Activated naive CD8-positive, alpha-beta T cell (primary cell): ENCODE measurements around the gene GOLGA6L10.
"Not testable (repeated sequence)": the region's sequence is repeated elsewhere in the genome, so short reads cannot be mapped to it uniquely, and the experiment has no call there.

Experiments used
- H3K27ac Mint-ChIP-seq: one replicate; pipeline ENCODE4 v1.8.0; 2021; ENCODE audit warnings: mixed read lengths
- H3K27me3 Mint-ChIP-seq: one replicate; pipeline ENCODE4 v1.8.0; 2021; ENCODE audit warnings: mixed read lengths
- H3K36me3 Mint-ChIP-seq: one replicate; pipeline ENCODE4 v1.8.0; 2021; ENCODE audit warnings: mixed read lengths
- H3K4me1 Mint-ChIP-seq: one replicate; pipeline ENCODE4 v1.8.0; 2021; ENCODE audit warnings: low read depth, mixed read lengths
- H3K4me3 Mint-ChIP-seq: one replicate; pipeline ENCODE4 v1.8.0; 2021; ENCODE audit warnings: mild to moderate bottlenecking, mixed read lengths
- H3K9me3 Mint-ChIP-seq: one replicate; pipeline ENCODE4 v1.8.0; 2021; ENCODE audit warnings: low read depth, mixed read lengths

Gene GOLGA6L10

DNA sequence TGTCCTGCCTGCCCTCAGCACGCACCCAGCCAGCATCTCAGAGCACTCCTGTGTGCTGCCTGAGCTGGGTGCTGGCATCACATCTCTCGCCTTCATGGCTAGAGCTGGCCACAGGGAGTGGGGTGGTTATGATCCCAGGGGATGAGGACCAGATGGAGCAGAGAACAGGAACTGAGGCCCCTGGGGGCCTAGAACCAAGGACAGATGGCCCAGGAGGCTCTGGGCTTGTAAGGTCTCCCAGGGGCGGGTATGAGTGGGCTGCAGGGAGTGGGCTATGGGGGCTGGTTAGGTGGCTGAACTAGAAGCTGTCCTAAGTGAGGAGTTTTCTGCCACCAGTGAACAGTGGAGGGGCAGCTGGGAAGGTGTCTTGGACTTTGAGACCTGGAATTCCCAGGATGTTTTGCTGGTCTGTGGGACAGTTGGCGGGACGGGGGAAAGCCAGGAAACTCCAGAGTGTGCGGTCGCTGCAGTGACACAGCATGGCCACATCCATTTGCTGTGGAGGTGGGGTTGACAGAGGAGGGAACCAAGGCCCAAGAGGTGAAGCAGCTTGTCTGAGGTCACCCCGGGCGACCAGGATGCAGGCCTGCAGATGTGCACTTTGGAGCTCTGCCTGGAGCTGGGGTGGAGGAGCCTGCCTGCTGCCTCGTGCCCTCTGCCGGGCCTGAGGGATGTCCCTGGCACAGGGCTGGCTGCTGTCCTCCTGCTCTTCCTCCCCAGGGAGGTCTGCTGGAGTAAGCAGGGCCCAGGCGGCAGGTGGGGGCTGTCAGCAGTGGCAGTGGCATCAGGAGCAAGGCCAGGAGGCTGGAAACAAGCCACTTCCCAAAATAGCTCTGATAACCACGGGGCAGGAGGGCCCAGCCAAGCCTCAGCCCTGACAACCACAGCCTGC lies 16.3 kb downstream of the GOLGA6L10 start:
- not testable (repeated sequence) for H3K4me1 Mint-ChIP-seq, H3K9me3 Mint-ChIP-seq, H3K27ac Mint-ChIP-seq

DNA sequence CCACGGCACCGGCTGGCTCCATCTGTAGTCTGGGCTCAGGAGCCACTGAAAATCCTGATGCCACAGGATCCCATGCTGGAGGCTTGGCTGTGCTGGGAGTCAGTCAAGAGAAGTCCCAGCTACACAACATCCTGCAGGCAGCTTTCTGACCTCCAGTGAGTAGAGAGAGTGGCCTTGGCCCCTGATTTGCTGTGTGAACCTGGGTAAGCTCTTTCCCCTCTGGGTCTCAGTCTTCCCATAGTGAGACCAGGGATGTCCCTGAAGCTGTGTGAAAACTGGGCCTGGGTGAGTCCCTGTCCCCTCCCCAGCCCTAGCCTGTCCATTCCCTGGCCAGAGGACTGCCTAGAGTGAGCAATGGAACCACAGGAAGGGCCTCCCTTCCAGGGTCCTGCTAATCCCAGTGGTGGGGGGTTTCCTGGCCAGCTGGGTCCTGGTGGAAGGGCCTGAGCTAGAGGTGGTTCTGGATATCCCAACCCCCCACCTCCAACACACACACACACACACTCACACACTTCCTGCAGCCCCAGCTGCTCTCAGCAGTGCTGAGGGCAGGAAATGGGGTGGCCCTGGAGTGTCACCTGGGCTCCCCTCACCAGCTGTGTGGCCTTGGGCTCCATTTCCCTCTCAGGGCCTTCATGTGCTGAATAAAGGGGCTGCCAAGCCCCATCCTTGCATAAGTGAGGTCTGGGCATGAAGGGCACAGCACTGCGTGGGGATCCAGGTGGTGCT lies 17.5 kb downstream of the GOLGA6L10 start:
- not testable (repeated sequence) for H3K27me3 Mint-ChIP-seq, H3K36me3 Mint-ChIP-seq, H3K9me3 Mint-ChIP-seq, H3K4me3 Mint-ChIP-seq, H3K27ac Mint-ChIP-seq, H3K4me1 Mint-ChIP-seq

More for the DNA sequence above, 16.3 kb downstream of the GOLGA6L10 start:
- not testable (repeated sequence) for H3K4me3 Mint-ChIP-seq, H3K36me3 Mint-ChIP-seq, H3K27me3 Mint-ChIP-seq

DNA sequence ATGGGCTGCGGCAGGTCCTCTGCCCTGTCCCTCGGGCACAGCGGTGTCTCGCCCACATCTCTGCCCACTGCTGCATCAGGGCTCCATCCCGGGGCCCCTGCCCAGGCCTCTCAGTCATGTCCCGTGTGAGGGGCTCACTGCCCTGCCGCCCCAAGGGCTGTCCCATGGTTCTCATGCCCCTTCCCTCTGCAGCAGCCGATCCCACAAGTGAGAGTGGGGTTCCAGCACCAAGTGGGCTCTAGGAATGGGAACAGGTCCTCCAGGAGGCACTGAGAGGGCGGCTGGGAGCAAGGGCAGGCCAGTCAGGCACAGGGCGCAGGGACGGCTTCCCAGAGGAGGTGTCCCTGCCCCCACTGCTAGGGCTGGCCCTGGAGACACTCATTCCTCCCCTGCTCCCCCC lies 18.4 kb downstream of the GOLGA6L10 start:
- not testable (repeated sequence) for H3K27ac Mint-ChIP-seq, H3K4me1 Mint-ChIP-seq, H3K36me3 Mint-ChIP-seq, H3K27me3 Mint-ChIP-seq, H3K9me3 Mint-ChIP-seq, H3K4me3 Mint-ChIP-seq

DNA sequence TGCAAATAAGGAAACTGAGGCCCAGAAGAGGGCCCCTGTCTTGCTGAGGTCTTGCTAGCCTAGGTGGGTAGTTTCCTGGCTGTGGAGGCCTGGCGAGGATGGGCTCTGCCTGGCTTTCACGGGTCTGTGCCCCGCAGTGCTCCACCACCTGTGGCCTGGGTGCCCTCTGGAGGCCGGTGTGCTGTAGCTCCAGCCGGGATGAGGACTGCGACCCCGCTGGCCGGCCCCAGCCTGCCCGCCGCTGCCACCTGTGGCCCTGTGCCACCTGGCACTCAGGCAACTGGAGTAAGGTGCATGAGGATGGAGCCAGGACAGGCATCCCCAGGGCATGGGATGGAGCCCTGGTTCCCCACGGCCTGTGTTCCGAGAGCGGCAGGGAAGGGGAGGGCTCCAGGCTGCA lies 20.2 kb downstream of the GOLGA6L10 start:
- not testable (repeated sequence) for H3K27me3 Mint-ChIP-seq, H3K4me3 Mint-ChIP-seq, H3K36me3 Mint-ChIP-seq, H3K4me1 Mint-ChIP-seq, H3K9me3 Mint-ChIP-seq, H3K27ac Mint-ChIP-seq

DNA sequence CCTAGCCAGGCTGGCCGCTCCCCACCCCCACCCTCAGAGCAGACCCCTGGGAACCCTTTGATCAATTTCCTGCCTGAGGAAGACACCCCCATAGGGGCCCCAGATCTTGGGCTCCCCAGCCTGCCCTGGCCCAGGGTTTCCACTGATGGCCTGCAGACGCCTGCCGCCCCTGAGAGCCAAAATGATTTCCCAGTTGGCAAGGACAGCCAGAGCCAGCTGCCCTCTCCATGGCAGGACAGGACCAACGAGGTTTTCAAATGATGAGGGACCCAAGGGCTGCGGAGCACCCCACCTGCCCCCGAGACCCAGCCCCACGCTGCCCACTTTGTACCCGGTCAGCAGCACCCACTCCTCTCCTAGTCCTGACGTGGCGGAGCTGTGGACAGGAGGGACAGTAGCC lies 21.9 kb downstream of the GOLGA6L10 start:
- not testable (repeated sequence) for H3K36me3 Mint-ChIP-seq, H3K27ac Mint-ChIP-seq, H3K4me3 Mint-ChIP-seq, H3K4me1 Mint-ChIP-seq, H3K9me3 Mint-ChIP-seq, H3K27me3 Mint-ChIP-seq

DNA sequence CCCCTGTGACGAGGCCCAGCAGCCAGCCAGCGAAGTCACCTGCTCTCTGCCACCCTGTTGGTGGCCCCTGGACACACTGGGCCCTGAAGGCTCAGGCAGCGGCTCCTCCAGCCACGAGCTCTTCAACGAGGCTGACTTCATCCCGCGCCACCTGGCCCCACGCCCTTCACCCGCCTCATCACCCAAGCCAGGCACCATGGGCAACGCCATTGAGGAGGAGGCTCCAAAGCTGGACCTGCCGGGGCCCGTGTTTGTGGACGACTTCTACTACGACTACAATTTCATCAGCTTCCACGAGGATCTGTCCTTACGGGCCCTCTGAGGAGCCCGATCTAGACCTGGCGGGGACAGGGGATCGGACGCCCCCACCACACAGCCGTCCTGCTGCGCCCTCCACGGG lies 22.4 kb downstream of the GOLGA6L10 start:
- not testable (repeated sequence) for H3K27me3 Mint-ChIP-seq, H3K4me3 Mint-ChIP-seq, H3K9me3 Mint-ChIP-seq, H3K4me1 Mint-ChIP-seq, H3K27ac Mint-ChIP-seq, H3K36me3 Mint-ChIP-seq

DNA sequence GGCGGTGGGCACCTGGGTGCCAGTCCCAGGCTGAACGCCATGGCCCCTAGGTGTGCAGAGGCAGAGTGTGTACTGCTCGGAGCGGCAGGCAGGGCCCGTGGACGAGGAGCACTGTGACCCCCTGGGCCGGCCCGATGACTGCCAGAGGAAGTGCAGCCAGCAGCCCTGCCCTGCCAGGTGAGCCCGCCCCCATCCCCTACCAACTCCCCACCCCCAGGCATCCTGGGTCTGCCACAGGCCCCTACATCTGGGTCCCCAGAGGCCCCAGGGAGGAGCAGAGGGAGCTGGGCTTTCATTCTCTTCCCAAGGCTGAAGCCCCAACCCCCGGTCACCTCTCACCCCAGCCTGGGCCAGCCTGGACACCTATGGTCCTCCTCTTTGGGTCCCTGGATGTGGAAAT lies 23.6 kb downstream of the GOLGA6L10 start:
- not testable (repeated sequence) for H3K9me3 Mint-ChIP-seq, H3K36me3 Mint-ChIP-seq, H3K27me3 Mint-ChIP-seq, H3K4me3 Mint-ChIP-seq, H3K4me1 Mint-ChIP-seq, H3K27ac Mint-ChIP-seq

DNA sequence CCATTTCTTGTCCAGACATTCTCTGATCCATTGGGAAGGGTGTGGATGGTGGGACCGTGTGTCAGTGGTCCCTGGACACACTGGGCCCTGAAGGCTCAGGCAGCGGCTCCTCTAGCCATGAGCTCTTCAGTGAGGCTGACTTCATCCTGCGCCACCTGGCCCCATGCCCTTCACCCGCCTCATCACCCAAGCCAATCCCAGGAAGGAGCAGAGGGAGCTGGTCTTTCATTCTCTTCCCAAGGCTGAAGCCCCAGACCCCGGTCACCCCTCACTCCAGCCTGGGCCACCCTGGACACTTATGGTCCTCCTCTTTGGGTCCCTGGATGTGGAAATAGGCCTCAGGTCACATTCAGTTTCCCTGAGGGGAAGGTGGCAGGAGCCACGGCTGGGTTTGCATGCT lies 24.4 kb downstream of the GOLGA6L10 start:
- not testable (repeated sequence) for H3K27me3 Mint-ChIP-seq, H3K4me1 Mint-ChIP-seq, H3K9me3 Mint-ChIP-seq, H3K4me3 Mint-ChIP-seq, H3K27ac Mint-ChIP-seq, H3K36me3 Mint-ChIP-seq

DNA sequence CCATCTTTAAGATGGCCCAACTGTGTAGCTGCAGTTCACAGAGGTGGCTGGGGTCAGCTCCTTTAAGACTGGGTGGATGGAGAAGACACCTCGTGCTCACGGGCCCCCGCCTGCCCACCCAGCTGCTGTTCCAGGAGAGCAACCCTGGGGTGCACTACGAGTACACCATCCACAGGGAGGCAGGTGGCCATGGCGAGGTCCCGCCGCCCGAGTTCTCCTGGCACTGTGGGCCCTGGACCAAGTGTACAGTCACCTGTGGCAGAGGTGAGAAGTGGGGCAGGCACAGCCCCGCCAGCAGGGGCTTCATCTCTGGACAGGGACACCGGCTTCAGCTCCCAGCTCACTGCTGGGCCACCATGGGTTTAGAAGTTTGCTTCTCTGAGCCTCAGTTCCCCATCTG lies 26.8 kb downstream of the GOLGA6L10 start:
- H3K9me3 Mint-ChIP-seq, H3K27me3 Mint-ChIP-seq, H3K27ac Mint-ChIP-seq, H3K4me3 Mint-ChIP-seq, H3K4me1 Mint-ChIP-seq, H3K36me3 Mint-ChIP-seq: not testable (repeated sequence)

DNA sequence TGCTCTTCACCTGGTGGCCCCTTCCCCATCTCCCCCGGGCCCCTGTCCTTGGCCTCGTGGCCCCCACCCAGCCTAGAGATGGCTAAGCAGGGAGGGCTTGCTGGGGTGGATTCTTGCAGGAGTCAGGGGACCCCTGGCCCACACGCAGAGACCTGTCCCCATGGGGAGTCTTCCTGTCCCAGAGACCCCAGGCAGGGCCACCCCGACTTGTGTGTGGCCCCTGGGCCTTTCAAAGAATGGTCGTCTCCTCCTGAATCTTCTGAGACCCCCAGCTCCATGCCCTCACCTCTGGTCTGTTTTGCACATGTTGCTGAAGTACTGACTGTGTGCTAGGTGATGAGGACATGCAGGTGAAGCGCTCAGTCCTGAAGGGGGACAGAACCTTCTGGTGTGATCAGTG lies 28.4 kb downstream of the GOLGA6L10 start:
- not testable (repeated sequence) for H3K4me1 Mint-ChIP-seq, H3K4me3 Mint-ChIP-seq, H3K27ac Mint-ChIP-seq, H3K36me3 Mint-ChIP-seq, H3K9me3 Mint-ChIP-seq, H3K27me3 Mint-ChIP-seq

DNA sequence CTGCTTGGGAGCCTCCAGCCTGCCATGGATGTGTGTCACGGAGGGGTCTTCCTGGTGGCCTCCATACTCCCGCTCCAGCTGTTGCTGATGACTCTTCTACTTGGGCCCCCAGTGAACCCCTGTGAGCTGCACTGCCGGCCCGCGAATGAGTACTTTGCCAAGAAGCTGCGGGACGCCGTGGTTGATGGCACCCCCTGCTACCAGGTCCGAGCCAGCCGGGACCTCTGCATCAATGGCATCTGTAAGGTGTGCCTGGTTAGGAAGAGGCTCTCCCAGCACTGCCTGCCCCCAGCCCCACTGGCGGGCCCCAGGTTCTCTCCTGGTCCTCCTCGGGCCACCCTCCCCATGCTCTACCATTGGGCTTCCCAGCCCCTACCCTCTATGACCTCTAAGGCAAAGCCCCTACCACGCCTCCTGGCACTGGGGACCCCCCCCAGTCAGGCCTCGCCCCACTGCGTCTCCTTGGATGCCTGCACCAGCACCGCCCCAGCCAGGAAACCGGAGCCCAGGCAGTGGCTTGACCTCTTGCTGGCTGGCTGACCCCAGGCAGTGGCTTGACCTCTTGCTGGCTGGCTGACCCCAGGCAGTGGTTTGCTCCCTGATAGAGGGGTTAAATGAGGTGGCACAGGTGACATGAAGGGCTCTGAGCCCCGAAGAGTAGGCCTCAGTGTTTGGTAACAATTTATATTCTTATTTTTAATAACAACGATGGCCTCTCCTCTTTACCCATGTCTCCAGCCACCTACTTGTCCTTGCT lies 29.6 kb downstream of the GOLGA6L10 start:
- H3K4me3 Mint-ChIP-seq, H3K36me3 Mint-ChIP-seq, H3K9me3 Mint-ChIP-seq, H3K4me1 Mint-ChIP-seq, H3K27me3 Mint-ChIP-seq, H3K27ac Mint-ChIP-seq: not testable (repeated sequence)

DNA sequence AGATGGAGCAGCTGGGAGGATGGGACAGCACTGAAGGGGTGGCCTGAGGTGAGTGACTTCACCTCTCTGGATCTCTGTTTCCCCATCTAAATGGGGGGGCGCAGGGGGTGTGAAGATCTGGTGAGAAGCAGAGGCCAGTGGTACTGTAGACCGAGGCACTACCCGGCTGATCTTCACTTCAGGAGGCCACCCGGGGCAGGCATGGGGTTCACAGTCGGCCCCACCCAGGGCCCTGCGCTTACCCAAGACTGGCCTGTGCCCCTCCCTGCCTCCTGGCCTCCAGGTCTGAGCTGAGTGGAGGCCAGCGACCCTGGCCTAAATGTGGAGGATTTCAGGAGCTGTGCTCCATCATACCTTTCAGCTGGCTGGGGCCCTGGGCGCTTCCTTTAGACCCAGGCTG lies 31.0 kb downstream of the GOLGA6L10 start:
- not testable (repeated sequence) for H3K27ac Mint-ChIP-seq, H3K4me3 Mint-ChIP-seq

DNA sequence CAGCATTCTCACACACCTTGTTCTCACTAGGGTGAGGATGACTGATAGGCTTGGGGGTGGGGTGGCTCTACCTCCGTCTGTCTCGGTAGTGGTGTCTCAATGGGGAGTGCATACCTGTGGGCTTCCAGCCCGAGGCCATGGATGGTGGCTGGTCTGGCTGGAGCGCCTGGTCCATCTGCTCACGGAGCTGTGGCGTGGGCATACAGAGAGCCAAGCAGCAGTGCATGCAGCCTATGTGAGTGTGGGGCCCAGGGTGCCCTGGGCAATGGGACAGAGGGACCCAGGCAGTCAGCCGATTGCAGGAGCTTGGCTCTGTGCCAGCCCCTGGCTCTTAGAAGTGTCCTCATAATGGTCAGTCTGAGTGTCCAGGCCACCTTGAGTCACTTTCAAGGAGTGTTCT lies 31.8 kb downstream of the GOLGA6L10 start:
- H3K4me1 Mint-ChIP-seq, H3K9me3 Mint-ChIP-seq, H3K27ac Mint-ChIP-seq, H3K4me3 Mint-ChIP-seq, H3K36me3 Mint-ChIP-seq, H3K27me3 Mint-ChIP-seq: not testable (repeated sequence)

More for the DNA sequence above, 31.0 kb downstream of the GOLGA6L10 start:
- H3K4me1 Mint-ChIP-seq, H3K9me3 Mint-ChIP-seq, H3K36me3 Mint-ChIP-seq, H3K27me3 Mint-ChIP-seq: not testable (repeated sequence)

DNA sequence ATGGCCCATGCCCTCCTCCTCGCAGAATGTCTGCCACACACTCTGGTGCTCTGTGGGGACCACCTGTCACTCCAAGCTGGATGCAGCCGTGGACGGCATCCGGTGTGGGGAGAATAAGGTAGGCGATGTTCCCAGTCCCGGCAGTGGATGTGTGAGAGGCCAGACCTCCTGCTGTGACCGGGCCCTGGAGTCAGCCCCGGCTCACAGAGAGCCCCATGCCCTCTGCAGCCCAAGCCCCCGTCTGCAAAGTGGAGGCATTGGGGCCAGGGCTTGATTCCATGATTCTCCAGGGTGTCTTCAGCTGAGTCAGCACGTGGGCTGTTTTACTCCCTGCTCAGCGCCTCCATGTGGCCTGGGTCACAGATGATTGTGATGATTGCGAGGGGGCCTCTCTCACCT lies 32.2 kb downstream of the GOLGA6L10 start:
- Mint-ChIP-seq H3K36me3 (no peaks in the 10 kb centered on the region), H3K27me3 (no peaks in the 10 kb centered on the region)

DNA sequence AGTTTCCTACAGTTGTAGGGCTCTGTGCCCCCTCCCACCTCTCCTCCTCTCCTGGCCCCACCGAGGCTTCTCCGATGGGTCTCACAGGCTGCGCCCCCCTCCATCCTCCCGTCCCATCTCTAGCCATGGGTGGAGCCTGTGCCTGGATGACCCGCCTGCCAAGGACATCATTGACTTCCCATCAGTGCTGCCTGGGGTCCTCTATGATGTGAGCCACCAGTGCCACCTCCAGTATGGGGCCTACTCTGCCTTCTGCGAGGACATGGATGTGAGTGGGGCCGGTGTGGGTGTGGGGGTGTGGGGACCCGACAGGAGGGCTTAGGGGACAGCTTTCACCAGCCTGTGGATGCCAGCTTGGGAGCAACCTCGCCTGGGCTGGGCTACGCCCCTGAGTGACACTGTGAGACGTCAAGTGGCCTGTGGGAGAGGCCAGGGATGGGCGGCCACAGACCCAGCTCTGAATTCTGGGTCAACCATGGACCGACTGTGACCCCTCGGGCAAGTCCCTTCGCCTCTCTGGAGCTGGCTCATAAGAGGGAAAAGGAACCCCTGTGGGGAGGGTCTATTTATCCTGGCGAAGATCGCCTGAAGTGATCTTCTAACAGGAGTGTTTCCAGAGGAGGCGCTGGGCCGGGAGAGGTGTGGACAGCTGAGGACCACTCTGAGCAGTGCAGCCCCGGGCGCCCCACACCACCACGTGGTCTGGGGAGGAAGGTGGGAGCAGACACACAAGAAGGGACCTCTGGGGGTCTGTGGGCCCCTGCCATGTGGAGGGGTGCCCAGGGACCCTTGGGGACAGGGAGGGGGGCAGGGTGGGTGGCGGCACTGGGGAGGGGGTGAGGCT lies 32.8 kb downstream of the GOLGA6L10 start:
- H3K36me3 Mint-ChIP-seq, H3K27me3 Mint-ChIP-seq, H3K4me3 Mint-ChIP-seq, H3K9me3 Mint-ChIP-seq, H3K27ac Mint-ChIP-seq, H3K4me1 Mint-ChIP-seq: not testable (repeated sequence)

More for the DNA sequence above, 32.2 kb downstream of the GOLGA6L10 start:
- no peaks in the 10 kb centered on the region for H3K9me3 Mint-ChIP-seq
- no peak overlapping the region for H3K27ac Mint-ChIP-seq
- no peaks in the 10 kb centered on the region for H3K4me1 Mint-ChIP-seq
- H3K4me3 Mint-ChIP-seq: no peak overlapping the region
